Stimulated activated CD4-positive, alpha-beta T cell treated with anti-CD3 and anti-CD28 coated beads, Interleukin-15, amount 100 ng/mL, for 24 hours (primary cell): ENCODE results near the gene NCAM1.

Source experiments
- DNase-seq: peaks from one replicate; pipeline ENCODE4 v3.0.0-alpha.2; 2020

Gene NCAM1

DNA sequence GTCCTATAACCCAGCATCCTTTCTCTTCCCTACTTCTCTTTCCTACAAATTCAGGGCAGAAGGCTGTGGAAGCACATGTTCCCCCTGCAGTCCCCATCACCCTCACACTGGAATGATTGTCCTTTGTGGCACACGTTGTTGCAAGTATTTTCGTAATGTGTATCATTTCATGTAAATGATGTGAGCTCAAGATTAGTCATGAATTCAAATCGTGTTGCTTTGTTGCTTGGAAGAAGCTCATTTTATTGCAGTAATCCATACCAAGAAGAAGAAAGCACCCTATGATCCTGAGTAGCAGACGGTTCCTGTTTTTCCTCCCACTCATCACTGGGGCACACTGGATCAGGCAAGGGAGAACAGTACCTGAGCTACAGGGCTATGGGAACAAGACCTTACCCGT lies 173.4 kb downstream of the NCAM1 start:
- DNase-seq = no peak

DNA sequence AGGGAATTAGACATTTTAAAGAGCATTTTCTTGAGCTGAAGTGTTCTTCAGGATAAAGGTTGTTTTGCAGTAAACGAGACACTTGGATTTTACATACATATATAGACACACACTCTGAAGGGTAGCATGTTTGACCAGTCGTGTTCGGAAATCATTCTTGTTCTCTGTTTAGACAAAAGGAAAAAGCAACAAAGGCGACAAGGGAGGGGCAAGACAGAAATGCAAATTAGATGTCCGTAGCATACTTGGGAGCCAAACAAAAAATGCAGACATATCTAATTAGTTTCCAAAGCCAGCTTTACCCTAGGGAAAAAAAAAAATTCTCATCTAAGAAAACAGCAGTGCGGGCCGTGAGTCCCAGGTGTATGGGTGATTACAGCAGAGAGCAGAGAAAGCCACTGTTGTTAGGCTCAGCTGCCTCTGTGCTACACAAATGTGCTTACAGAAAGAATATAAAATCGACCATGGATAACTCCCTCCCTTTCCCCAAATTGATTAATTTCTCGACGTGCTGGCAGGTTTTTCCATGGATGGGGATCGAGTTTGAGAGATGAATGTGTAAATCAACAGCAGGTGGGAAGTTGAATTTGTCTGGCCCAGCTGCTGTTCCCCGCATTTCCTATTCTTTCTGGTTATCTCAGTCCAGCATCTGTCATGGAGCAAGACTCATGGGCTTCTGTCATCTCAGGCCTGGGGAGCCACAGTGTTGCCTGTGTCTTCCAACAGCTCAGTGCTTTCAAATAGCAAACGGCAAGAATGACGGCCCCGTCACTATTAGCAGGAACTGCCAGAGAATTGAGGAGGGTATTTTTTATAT lies 176.7 kb downstream of the NCAM1 start:
- DNase-seq = no peak

DNA sequence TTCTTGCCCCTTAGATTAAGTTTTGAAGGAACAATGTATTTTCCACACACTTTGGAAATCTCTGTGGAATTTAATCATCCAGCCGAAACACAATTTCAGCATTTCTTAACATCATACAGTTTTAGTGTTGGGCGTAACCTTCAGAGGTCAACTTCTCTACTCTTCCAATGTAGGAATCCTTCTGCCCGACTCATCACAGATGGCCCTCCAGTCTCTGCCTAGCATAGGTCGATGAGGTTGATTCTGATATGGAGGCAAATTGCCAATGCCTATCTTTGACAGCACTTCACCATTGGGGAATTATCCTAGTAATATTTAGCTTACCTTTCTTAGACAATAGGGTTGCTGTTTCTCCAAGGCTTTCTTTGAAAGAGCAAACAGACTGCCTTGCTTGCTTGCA lies 177.5 kb downstream of the NCAM1 start:
- no peak for DNase-seq

DNA sequence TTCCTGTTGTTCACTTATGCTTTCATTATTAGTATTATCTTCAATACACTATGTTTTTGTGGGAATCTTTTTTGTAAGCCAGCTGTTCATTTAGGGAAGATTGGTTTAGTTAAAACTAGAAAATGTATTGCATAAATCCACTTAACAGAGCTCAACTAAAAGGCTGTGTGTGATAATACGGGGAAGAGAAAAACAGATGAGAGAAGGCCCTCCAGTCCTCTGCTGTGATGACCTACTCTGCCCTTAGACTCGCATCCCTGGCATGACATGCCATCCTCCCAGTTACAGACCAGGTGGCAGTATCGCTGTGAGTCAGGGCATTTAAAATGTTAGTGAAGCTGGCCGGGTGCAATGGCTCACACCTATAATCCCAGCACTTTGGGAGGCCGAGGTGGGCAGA lies 179.8 kb downstream of the NCAM1 start:
- no peak for DNase-seq

DNA sequence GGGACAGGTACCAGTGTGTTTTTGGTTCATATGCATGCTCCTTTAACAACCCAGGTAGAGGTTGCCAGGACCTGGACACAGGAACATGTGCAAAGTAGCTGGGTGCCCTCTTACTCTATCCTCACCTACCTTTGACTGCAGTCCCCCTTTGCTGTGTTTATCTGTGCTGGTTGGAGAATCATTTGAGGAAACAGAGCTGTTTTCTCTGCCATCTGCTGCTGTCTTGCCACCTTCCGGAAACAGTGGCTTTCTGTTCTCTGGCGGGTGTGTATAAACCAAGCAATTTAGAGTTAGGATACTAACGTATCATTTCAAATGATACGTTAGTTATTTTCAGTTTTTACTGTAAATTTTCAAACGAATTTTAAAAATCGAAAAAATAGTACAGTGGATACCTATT lies 181.3 kb downstream of the NCAM1 start:
- DNase-seq = no peak

DNA sequence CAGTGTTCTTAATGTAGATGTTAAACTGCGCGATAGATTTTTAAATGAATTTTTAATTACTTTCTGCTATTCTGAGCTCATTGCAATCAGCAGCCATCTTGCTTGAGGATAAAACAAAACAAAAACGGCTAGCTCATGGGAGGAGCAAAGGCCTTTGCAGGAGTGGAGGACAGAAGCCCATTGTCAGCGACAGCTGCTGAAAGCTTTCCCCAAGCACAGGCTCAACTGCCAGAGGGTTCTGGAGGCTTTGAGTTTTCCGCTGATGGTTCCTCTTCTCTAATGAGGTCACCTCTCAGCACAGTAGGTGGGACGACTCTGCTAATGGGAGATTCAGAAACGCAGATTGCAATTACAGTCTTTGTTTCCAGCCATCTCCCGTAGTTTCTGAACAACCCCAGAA lies 186.0 kb downstream of the NCAM1 start:
- DNase-seq = no peak

DNA sequence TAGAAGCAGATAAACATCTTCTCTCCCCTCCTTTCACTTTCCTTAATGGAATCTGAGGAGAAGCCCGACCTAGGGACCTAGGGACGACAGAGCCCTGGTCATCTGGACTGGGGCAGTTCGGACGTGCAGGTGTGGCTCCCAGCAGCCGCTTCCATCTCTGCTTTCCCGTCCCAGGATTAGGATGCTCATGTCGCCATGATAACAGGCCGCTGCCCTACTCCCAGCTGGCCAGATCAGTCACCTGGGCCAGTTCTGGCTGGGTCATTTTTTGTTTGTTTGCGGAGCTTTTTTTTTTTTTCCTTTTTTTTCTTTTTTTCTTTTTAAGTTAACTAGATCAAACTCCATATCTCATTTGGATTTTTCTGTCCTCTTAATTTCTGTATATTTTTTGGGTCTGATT lies 186.9 kb downstream of the NCAM1 start:
- no peak for DNase-seq

DNA sequence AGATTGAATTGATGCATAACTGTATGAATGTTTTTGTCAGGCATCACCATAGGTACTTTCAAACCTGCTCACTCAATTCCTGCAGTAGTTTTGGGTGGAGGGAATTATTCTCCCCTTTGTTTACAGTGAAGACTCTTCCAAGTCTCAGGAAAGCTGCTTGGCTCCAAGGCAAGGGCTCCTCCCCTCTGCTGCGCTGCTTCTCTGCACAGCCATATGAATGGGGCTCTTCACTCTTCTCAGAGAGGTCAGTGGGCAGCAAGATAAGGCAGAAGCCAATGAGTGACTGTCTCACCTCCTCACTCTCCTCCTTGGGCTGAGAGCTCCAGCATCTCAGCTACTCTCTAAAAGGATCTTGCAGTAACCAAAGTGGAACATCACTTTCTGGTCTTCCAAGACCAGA lies 187.4 kb downstream of the NCAM1 start:
- DNase-seq = no peak

DNA sequence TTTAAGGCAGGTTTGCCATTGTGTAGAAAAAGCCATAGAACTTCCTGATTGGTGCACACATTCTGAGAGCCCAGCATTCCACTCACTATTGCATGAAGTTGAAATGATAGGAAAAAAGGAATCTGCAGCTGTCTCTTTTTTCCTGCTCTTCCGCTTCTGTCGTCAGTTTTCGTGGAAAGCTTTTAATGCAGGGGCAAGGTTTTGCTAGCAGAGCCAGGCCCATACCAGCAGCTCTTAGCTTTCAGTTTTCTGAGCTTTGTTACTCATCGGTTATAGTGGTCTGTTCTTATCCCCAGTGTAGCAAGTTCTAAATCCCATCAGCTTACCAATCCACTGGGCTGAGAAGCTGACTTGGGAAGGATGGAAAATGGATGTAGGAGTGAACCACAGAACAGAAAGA lies 190.3 kb downstream of the NCAM1 start:
- DNase-seq = no peak

DNA sequence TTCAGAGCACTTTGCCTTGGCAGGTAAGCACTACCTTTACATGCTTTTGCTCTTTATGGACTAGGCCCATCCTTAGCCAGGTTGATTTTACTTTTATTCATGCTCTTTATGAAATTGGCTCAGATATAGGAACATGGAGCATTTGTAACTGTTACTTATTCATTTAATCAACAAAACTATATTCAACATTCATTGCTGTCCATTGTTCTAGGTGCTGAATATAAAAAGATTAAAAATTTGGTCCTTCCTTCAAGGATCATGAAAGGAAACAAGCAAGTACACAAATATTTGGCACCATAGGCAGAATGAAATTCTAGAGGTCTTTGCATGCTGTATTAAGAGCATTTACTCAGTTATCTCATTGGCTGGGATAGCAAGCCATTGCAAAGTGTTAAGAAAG lies 191.3 kb downstream of the NCAM1 start:
- DNase-seq = no peak

DNA sequence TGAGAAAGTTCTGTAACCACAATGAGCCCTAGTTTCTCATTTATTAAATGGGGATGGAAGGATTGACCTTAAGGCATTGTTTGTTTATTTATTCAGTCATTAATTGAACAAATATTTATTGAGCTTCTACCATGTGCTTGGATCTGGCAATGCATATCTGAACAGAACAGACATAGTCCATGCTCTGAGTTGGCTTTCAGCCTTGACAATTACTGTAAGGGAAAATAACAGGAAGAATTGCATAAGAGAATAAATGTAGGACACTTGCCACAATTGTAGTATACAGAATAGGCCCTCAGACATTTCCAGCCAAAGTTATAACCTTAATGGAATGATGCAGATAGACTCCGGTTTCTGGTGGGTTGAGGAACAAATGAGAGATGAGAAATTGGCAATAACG lies 192.6 kb downstream of the NCAM1 start:
- no peak for DNase-seq

DNA sequence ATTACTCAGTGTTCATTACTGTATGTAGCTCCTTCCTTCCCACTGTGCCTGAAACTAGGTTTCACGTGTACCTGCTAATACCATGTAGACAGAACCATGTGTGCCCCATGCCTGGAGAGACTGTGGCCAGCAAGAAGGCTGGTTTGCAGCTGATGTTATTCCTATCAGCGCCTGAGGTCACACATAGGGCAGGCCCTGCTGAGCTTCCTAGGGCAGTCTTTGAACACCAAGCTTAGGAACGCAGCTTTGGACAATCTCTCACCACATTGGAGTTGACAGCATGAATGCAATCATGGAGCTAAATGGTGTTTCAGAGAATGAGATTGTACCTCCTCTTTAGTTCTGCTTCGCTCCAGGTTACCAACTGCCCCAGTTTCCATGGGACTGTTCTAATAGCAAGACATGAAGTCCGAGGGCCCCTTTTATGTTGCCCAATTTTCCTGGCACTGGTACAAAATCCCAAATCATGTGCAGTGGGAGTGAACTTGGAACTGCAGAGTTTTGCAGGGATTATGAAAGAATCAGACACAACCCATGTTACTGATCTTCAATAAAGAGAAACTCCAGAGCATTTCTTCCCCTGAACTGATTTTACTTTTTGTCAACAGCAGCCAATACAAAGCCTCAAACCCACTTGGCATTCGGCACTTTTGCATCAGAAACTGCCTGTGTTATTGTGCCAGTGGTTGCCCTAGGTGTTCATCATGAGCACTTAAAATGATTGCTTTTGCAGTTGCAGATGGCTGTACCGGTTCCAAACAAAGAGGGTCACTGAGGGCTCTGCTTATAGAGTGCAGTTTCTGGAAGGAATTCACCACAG lies 199.0 kb downstream of the NCAM1 start:
- no peak for DNase-seq

DNA sequence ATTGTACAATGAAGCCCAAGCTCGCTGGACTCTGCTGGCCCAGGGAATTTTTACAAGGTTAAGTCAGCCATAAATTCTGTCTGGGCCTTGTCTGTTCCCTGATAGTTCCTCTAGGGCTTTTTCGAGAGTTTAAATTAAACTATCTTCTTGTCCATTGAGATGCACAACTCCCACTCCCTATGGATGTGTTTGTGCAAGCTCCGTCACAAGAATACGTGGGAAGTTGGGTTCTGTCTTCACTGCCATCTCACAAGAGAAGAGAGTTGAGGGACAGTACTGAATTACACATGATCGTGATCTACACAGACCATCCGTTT lies 199.5 kb downstream of the NCAM1 start:
- no peak for DNase-seq

DNA sequence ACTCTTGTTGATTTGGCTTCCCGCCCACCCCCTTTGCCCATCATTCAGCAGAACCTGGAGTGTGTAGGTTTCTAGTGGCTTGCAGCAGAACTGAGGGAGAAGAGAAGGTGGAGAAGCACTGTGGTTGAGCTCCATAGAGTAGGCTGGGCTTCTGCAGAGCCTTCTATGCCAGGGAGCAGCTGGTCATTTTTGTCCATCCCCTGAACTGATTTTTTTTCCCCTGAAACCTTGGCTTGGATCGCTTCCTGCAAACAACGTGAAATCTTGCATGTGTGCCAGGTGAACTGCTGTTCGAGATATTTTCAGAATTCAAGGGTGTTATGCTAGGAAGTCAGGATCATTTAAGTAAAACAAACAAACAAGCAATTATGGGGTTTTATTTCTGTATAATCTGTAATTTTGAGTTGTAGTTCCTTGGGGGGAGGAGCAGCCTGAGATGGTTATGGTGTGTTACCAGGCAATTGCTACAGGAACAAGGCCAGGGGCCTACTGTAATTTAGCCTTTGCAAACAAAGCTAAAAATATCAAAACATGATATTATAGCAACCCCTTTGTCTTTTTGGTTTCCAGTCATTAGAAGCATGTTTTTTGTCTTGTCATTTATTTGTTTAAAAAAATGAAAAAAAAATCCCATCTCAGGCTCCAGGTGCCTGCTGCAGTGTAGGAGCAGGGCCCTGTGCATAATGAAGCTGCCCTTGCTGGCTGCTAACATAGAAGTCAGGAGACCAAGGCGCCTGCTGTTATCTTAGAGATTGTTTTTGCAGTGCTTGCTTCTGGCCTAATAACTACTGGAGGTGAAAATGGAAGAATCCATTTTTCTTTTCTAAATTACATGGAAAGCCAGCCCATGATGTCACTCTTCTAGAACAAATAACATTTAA lies 200.7 kb downstream of the NCAM1 start:
- no peak for DNase-seq

DNA sequence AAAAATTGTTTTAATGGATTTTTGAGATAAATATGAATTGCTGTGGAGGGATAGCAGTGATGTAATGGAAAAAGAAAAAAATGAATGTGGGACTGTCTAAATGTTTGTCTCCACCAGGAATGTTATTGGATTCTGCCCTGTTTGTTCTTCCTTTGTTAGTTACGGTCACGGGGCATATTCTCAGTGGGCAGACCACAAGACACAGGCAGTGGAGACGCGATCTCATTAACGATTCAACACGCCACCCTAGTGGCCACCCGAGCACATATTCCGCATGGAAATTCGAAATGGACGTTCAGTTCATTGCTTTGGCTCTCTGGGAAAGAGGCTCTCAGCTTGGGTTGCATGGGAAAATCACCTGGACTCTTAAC lies 201.4 kb downstream of the NCAM1 start:
- DNase-seq = no peak

DNA sequence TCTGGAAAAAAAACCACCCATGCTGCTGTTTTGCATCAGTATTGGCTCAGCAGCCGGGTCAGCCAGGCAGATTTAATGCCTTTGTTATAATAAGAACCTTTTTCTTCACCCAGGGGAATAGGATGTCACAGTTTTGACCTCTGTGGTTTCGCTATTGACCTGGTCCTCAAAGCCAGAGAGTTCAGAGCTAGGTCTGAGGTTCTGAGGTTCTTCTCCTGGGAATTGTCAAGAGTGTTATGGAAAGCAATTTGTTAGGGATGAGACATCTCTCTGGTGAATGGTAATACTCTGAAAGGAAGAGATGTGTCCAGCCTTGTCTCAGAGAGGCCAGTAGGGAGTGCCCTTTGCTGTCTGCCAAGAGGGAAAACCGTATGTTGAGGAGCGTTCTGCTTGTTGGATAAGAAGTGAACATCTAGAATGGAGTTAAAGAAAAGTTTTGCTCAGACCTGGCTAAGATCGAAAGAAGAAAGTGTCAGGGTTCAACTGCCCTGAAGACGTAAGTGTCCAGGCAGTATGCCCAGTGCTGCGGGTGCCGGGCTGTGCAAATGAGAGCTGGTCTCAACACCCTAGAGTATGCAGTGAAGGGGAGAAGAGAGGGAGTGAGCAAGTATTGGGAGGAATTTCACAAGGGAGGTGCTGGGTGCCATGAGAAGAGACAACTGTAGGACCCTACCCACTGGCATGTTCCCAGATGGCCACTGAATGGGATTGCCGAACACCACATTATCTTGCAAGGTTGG lies 202.2 kb downstream of the NCAM1 start:
- DNase-seq = no peak

DNA sequence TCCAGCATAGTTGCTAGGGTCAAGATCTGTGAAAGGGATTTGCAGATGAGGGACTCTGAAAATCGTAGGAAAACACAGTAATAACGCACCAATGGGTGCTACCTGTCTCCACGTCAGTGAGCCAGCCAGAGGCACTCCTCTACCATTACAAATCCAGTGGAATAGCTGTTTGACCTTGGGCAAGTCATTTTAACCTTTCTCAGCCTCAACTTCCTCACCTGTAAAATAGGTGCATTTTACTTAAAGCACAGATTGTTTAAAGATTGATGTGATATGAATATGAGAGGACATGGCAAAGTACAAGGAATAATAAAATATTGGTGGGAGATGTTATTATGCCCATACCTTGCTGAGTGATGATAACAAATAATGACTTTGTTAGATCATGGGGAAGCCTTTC lies 205.1 kb downstream of the NCAM1 start:
- no peak for DNase-seq

DNA sequence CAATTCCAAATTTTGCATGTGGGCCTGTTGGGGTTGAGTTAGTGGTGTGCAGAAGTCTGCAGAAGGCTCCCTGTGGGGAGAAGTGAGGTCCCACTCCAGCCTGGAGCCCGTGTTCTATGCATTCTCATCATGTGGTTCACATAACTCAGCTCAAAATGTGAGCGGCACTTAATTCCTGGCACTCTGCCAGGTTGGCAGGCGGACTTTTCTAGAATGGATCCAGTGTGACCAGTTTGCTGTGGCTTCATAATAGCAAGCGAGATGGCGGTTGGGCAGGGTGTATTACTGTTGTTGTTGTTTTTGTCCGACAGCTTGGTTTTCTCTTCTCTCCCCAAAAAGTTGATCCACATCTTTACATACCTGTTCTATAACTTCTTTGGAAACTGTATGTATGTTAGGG lies 206.4 kb downstream of the NCAM1 start:
- no peak for DNase-seq

DNA sequence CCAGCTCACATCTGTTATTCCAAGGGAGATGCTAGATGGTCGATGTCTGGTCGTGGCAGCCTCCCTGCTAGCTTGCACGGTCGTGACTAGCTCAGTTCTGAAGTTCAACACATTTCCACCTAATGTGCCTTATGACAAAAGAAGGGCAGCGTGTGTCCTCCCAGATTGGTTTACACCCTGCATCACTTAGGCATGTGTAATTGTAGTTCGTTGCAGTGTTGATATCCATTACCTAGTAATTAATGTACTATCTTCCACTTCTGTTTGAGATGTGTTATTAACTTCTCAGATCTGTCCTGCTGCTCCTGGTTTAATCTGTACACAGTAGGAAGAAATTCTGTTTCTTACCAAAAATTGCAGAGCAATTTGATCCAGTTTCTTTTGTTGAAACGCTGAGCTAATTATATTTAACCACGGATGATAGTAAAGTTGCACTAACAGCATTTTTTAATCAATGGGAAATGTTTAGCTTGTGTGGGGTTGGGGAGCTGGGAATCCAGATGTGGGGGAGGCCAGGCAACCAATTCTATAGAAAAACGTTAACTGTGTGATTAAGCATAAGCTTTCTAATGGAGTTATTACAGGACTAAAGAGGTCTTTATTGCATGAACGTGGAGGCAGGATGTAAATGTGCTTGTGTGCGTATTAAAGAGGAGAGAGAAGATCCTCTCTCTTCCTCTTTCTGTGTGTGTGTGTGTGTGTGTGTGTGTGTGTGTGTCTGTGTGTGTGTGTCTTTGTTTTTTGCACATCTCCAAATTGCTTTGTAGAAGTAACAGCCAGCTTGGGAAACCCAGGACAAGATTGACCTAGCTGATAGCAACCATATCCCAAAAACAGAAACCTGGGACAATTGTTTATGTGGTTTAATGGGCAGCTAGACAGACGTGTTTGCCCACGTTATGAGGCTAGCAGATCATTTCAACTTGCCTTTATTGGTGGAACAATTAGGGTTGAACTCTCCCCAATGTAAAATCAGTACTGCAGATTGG lies 207.4 kb downstream of the NCAM1 start:
- DNase-seq = no peak

DNA sequence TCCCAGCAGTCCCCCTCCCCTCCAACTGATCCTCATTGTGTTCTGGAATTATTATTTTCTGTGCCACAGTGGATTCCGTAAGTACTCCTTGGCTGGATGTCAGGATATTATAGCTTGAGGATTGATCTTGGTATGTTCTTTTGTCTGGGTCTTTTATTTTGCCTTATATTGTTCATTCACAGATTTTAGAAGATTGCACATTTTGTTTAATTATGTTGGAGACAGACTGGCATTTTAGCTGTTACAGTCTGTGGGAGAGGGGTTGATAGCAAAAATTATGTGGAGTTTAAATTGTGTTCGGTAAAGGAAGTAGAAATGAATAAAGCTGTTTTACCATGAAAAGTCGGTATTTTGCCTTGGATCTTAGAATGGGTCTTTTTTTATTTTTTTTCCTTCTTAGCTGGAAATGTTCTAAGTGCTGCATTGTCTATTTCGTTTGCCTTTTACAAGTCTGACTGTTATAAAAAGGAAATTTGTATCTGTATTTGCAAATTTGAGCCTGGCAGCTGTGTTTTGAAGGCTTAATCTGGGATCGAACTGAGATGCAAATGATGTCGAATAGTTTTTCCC lies 211.2 kb downstream of the NCAM1 start:
- DNase-seq = no peak

DNA sequence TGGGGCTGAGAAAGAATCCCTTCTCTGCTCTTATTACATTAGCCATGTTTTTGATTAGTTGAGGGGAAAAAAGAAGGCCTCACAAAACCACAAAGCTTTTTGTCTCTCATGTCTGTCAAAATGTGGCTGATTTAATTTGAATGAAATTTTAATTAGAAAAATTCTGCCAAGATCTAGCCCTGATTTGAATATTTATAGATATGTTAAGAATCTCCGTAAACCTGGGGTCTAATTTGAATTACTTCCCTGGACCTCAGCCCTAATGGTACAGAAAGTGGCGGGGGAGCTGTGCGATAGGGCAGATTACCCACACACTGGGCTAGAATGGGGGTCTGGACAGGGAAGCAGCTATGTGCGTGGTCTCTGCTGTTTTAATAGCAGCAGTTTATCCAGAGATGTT lies 211.9 kb downstream of the NCAM1 start:
- DNase-seq = no peak
